C4-2B (cell line): ENCODE results near the gene PCSK5.

Experiments used
- CTCF ChIP-seq: fragments of 450-650 bp; conservative IDR thresholded peaks from 2 replicates; pipeline ENCODE4 v1.5.1; 2017; ENCODE audit warnings: mild to moderate bottlenecking
- ZFX ChIP-seq: fragments of 450-650 bp; IDR thresholded peaks from 2 replicates; pipeline ENCODE4 v1.6.1; 2017

GRCh38 chr9:76115982-76116646 lies 225.6 kb downstream of the PCSK5 start:
- no peak for TF ChIP-seq CTCF
- no peak for TF ChIP-seq ZFX
